ENCODE data around the gene CRHR1.

CRHR1 gene

DNA sequence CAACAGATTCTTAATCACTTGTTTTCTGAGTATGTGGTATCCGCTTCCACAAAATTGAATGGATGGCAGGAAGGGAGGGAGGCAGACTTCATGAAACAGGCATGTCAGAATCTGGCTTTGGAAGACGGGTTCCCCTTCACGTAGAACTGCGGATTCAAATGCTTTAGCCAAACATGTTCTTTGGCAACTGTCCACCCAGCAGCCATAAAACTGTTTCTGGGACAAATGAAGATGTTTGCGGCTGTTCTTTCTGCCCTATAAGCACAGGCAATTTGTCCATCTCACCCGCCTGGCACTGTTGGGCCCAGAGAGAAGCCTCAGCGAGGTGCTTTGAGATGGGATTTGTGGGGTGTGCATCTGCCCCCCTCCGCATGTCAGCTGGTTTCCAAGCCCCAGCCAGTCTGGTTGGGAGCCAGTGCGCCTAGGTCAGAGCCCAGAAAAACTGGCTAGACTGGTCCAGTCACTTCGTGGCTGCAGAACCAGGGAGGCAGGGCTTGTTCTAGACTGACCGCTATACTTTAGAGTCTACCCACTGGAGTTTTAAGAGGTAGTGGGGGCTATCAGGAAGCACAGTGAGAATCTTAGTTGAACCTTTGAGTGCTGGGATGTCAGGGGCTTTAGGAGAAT is 6.3 kb downstream of the CRHR1 start:
- DNase-seq: no peak

DNA sequence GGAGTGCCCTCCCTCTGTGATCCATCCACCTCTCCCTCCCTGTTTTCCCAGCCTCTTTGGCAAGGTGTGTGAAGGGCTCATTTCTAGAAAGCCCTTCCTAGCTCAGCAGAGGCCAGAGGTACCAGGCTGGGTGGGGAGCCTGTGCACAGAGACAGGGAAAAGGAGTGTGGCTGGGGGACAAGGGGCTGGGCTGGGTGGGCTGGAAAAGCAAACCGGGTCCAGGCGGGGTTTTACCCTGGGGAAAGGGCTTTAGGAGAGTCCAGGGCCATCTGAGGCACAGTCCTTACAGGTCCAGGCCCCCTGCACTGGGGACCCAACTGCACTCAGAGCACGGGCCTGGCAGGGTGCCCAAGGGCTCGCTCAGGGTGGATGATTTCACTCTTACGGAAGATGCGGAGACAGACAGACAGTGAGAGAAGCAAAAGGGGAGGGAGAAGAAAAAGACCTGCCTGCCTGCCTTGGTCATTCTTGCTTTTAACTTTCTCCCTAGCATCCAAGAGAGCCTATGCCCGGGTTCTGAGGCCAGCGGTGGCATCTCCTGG is 7.0 kb downstream of the CRHR1 start:
- no peak for DNase-seq

DNA sequence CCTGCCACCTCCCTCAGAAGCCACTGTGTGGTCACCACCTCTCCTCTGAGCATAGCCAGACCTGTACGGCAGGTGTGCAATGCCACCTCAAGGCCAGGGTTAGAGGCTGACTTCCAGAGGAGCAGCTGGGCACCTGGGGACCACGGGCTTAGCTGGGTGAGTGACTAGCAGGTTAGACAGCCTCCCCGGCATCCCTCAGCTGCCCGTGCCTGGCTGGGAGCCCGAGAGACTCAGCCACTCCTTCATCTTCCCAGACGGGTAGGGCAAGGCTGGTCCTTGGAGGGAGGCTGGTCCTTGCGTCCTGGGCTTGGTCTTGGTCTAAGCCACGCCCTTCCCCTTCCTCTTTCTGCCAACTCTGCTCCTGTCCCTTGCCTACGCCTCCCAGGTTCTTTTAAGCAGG is 7.8 kb downstream of the CRHR1 start:
- peak; percentile 34 for DNase-seq

DNA sequence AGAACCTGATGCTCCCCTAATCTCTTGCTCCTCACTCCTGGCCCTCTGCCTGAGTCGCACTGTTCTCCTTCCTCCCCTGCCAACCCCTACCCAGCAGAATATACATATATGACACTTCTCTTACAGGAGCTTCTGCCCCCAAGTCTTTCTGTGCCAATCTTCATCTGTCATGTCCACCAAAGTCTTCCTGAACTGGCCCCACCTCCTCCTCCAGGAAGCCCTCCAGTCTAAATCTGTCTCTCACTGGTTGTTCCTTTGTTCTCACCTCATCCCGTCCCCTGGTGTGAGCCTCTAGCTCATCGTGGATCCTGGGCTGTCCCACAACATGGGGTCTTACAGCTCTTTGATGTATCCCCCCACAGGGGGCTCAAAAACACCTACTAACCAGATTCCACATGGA is 8.3 kb downstream of the CRHR1 start:
- DNase-seq: no peak

DNA sequence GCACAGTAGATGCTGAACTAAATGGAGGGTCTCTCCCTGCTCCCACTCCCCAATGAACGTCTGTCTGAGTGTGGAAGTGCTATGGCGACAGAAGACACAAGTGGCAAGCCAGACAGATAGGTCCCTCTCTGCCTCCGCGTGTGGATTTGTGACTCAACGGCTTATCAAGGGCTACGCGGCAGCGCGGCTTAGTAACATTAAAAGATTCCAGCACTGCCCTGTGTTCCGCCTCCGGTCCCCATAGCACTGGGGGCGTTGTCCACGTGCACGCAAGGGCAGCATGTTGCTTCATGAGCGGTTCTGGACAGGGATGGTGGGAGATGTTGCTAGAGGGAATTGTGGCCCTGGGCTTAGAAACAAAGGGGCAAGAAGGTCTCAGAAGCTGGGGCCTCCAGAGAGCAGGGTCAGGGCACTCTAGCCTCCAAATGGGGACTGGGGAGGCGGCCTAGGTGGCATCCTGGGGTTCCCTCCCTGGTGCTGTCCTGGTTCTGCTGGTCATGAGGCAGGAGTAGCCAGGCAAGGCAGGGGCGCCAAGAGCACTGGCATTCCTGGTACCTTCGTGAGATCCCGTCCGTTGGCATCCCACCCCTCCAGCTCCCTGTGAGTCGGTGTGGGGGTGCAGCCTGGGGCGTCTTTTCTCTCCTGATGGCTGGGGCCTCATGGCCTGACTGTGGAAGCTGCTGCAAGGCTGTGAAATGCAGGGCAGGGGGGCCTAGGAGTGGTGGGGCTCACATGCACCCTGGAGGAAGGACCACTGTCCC is 9.1 kb downstream of the CRHR1 start:
- DNase-seq: no peak

DNA sequence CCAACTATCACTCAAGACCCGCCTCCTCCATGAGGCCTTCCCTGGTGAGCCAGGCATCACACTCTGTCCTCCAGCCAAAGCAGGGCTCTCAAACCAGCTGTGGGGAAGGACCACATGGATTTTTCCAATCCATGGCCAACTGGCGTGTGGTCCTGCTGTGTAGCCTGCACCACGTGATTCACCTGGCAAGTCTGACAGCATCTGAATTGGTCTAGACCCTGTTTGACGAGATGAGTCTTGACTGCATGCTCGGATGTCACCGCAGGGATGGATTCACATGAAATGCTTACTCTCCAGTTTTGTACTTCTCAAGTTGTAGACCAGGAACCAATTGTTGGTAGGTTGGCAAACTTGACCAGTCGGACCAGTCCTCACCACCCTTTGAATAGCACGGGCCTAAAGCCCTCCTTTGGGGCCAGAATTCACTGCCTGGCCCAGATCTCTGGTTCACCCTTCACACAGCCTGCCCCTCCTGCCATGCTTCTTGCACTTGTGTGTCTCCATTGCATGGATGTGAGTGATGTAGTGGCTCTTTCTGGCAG is 9.9 kb downstream of the CRHR1 start:
- DNase-seq: no peak

DNA sequence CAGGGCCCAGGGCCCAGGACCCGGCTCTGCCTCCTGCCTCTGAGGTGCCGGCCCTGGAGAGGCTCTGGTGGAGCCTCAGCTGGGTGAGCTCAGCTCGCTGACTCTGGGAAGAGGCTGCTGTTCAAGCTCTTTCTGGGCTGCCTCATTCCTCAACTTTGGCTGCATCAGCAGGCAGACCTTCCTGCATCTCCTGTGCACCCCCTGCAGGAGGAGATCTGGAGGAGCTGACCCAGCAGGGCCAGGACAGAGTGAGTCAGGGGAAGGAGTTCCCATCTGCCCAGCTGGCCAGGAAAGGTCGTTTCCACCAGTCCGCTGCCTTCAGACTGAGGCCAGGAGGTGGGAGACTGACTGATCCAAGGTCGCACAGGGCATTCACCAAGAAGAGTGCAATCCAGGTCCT is 10.7 kb downstream of the CRHR1 start:
- no peak for DNase-seq

DNA sequence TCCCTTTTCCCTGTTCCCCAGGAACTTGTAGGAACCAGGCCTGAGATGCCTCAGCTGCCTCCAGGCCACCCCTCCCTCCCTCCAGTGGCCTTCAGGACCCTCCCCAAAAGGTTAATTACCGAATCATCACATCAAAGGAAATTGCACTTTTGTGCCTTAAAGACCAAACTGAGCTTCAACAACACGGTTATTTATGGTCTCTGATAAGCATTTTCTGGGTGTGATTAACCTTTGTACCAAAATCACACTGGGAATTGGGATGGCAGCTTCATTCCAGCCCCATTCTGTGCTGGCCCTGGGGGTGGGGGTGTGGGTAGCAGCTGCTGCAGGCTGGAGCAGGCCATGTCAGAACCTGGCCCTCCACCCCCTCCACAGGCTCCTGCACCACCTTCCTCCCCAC is 16.7 kb downstream of the CRHR1 start:
- no peak for DNase-seq

DNA sequence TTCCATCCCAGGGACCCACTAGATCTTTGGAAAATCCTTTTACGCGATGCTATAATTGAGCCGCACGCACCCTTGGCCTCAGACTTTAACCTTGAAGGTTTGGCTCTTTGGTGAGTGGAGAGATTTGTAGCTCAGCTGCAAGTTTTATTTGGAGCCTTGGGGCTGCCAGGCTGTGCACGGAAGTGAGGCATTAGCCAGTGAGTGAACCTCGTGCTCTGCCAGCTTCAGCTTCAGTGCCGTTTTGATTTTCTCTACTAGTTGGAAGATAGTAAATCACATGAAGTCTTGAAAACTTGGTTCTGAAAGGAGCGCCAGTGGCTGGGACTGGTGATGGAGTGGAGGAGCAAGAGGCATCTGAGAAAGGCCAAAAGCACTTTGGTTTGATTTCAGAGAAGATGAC is 17.3 kb downstream of the CRHR1 start:
- DNase-seq: no peak

DNA sequence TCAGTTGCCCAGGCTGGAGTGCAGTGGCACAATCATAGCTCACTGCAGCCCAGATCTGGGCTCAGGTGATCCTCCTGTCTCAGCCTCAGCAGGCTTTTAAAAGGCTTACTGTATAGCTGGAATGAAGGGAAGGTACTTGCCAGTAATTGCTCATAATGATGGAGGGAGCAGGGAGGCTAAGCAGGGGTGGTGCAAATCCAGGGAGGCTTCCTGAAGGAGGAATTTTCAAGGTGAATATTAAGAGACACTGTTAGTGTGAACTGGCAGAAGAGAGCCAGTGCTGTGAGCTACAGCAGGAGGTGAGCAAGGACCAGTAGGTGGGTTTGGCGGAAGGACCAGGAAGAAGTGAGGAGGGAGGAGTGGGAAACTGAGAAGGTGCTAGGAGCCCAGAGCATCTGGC is 24.7 kb downstream of the CRHR1 start:
- no peak for DNase-seq

DNA sequence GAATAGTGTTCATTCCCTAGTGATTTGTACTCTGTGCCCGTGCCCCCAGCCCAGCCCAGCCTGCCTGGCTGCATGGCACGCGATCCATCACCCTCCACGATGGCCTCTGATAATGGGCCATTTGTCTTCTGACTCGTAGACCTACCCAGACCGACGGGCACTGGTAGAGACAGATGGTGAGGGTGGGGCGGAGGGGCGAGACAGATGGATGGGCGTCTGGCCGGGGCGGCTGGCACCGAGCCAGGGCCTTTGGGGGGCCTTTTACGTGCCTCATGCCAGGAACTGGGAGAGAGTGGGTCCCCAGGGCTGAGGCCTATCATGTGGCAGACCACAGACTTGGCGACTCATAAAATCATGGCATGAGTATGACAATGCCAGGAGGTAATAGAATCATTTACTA is 25.4 kb downstream of the CRHR1 start:
- DNase-seq: no peak

DNA sequence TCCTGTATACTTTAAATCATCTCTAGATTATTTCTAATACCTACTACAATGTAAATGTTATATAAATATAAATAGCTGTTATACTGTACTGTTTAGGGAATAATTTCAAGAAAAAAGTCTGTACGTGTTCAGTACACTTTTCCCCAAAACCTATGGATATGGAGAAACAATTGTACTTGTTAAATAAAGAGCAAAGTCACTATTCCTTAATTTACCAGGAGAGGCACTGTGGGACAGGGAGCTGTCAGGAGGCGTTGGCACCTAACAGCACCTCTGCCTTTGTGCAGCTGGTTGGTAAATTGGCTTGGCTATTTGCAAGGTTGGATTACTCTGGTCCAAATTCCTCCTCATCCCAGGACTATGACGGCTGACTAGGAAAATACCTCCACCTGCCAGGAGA is 28.0 kb downstream of the CRHR1 start:
- DNase-seq: no peak

DNA sequence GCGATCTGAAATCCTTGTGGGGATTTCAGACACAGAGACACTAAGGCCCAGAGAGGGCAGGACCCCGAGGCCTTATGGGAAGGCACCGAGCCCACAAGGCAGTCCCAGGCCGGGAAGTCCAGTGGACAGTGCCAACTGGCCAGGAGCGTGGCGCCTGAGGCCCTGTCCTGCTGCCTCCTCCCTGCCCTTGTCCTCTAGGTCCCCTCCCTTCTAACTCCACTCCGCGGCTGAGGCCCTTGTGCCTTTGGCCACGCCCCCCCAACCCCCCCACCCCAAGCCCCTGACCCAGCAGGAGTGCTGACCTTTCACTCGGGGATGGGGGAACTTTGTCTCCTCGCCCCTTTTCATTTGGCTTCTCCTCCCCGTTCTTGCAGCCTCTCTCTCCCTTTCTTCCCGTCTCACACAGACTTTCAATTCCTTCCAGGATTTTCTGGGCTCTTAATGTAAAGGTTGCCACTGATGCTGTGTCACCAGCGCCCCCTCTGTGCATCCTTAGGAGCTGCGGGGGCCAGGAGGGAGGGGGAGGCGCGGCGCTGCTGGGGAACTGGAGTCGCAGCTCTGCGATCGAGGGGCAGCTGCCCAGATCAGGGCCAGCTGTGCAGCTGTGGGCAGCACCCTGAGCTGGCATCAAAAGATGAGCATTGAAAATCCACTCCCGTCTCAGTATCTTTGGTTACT is 29.1 kb downstream of the CRHR1 start:
- no peak for DNase-seq

DNA sequence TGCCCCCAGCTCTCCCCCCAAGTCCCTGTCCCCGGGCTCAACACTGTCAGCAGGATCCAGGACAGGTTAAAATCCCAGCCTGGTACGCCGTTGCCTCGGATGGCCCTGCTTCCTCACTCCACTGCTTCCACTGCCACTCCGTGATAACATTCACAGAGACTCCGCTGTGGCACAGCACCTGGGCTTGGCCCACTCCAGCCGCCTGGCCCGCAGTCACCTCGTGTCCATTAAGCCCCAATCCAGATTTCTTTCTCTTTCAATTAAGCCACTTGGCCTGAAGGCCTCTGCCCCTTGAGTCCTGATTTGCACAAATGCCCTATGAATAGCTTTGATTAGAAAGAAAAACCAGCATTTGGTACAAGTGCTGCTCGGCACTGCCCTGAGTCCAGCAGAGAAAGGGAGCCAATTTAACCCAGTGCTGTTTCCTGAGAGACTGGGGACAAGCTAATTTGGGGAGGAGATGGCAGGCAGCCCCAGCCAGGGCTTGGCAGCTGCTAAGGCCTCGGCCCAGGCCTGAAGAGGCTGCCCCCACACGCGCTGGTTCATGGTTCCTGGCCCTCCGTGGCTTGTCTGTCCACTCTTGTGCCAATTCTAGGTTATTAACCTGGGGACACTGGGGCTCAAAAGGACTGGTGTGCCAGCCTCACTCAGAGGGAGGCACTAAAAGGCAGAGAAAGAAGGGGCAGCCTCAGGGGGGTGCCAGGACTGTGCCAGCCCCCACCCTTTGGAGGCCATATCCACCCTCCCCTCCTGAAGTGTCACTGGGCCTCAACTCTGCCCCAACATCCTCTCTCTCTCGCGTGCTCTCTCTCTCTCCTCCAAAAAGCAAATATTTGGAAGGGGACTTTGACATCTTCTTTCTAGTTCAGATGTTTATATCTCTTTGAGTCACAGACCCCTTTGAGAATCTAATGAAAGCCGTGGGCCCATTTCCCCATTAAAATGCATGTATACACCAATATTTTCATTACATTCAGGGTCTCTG is 30.8 kb downstream of the CRHR1 start:
- no peak for DNase-seq

DNA sequence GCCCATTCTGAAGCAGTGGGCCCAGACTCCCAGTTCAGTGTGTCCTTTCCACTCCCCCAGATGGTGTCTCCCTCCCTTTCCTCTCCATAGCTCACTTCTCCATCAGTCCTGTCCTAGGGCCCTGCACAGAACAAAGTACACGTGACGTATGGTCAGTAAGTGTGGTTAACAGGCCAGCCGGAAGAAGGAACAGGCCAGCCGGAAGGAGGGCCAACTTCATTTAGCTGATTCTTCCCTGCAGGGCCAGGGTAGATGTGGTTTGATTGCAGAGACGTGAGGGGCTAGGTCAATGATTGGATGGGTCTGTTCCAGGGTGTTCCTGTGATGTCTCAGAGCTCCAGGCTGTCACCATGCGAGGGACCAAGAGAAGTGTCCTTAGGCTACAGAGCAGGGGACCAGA is 31.6 kb downstream of the CRHR1 start:
- DNase-seq: no peak

DNA sequence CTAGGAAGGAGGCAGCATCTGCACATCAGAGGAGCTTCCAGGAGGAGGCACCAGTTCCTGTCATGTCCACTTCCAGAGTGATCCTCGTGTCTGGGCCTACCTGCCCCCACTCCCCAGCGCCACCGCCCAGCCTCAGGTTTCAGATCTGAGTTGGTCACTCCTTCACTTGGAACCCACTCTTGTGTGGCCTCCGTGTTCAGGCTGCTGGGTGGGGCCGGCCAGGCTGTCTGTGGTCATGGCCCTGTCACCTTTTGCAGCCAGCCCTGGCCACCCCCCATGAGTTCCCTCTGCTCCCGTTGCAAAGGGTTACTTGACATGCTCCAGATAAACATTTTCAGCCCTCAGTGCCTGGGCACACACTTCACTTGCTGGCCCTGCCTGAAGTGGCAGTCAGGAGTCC is 33.9 kb downstream of the CRHR1 start:
- DNase-seq: no peak

DNA sequence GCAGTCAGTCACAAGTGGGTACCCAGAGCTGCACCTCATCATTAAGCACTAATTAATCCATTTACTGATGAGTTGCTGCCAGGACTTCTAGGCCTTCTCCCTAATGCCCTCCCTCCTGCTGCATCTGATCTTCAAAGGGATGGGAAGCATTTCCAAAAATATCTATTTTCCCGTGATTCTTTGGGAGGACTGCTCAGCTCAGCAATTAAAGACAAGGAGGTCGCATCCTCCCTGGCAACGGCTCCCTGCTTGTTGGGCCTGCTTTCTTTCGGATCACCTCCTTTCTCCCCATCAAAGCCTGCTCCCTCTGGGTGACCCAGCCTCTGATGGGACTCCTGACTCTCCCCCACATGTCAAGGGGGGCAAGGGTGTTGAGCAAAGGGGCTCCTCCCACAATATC is 34.6 kb downstream of the CRHR1 start:
- DNase-seq: no peak

DNA sequence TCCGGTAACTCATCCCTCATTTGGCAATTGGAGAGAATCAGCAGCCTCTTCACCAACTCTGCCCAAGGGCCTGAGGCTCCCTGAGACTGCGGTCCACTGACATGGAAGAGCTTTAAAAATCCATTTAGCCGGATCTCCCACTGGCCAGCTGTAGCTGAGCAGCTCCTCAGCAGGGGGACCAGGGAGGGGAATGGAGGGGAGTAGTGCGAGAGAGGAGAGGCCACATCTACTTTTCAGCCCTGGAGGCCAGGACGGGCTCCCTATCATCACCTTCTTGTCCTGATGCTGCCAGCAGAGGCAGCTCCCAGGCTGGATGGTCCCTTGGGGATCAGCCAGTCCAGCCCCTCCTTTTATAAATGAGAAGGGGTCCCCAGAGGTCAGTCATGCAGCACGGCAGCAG is 35.5 kb downstream of the CRHR1 start:
- DNase-seq: no peak

DNA sequence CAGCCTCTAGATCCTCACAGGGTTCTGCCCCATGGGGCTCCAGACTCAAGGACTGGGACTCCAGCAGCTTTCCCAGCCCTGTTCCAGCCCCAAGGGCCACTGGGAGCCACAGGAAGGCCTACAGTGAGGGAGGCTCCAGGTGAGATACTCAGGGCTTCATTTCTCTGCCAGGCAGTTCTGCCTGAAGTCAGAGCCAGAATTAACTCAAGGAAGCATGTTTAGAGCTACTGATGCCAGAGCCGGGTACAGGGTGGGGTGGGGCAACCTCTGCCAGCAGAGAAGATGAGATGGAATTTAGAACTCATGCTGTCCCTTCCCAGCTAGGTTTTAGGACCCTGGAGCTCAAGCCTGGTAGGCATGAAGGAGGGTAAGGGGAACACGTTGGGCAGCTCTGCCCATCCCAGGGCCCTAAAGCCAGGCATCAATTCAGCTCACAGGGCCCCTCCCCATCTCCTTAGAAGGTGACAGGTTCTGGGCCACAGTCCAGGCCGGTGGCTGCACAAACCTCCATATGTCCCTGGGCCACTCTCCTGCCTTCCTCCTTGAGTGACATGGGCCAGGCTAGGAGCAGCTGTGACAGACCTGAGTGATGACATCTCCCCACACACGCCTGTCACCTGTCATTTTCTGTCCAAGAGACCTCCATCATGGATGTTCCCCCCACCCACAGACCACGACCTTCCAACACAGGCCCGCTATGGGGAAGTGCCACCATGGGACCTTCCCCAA is 36.1 kb downstream of the CRHR1 start:
- no peak for DNase-seq

DNA sequence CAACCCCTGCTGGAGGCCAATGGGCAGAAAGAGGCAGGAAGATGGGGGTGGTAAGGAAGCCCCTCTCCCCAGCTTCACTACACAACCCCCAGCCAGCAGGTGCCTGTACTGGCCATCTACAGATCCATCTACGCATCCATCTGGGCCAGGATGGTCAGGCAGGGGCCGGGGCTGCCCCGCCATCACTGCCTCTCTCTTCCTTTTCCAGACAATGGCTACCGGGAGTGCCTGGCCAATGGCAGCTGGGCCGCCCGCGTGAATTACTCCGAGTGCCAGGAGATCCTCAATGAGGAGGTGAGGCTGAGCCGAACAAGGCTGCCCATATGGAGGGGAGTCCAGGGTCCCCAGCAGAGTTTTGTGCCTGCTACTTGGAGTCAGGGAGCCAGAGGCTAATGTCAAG is 37.0 kb downstream of the CRHR1 start:
- no peak for DNase-seq

DNA sequence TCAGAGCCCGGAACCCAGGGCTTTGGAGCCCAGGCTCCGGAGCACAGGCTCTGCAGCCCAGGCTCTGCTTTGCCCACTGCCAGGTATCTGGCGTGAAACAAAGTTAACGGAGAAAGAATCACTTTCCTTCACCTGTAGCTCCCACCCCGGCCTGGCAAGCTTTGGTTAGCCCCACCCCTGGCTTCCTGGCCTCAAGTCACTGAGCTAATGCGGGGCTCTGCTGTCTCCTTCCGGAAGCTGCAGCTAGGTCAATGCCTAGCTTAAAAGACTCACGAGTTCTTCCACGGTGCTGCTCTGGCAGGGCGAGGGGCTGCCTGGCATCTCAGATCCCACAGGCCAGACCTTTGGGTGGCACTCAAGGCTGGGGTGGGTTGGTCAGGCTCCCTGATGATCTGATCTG is 39.5 kb downstream of the CRHR1 start:
- DNase-seq: no peak

DNA sequence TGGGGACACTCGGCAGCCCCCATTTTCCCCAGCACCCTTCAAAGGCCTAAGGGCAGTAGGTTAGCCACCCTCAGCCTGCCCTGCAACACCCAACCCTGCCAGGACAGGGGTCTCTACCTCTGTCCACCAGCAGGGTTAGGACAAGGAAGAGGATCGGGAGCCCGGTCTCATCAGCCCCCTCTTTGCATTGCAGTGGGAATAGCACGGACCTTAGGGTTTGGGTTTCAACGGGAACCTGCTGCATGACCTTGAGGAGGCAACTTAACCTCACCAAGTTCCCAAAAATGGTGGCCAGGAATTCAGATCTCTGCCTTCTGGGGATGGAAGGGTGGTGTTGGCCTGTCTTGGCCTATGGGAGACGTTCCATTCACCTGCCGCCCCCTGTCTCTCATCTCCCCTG is 40.4 kb downstream of the CRHR1 start:
- no peak for DNase-seq
